Measurements from ENCODE around the gene DDX20.

The DDX20 gene

DNA sequence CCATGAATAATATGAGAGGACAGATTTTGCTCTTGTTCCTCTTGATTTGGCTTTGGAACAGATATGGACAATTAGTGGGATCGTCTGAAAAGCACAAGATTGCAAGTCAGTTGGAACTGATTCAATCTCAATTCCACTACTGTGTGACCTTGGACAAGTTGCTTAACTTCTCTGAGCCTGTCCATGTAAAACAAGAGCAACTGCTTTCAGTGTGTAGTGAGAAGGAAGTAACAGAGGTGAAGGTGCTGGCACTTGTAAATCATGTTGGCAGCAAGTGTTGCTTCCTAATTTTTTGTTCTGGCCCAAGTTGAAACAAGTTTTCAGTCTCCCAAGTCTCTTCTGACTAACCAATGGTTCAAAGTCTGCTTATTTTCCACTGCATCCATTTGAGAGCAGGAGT, 31.8 kb upstream of the DDX20 start:
- CTCF ChIA-PET, result no interaction called here
- no peak for DNase-seq (ENCODE audit: extremely low spot score)
- TF ChIP-seq CTCF (IDR thresholded peaks at IDR 0.05; ENCODE audit: control extremely low read depth, extremely low read depth, low read depth, missing control alignments), result no peak
- POLR2A ChIA-PET, result no interaction called here

GRCh38 chr1:111725192-111725591, 30.5 kb upstream of the DDX20 start:
- no peak for DNase-seq (ENCODE audit: extremely low spot score)
- TF ChIP-seq CTCF (IDR thresholded peaks at IDR 0.05; ENCODE audit: control extremely low read depth, extremely low read depth, low read depth, missing control alignments), result no peak
- ChIA-PET CTCF (interaction anchor here (1.4 to 2.2 kb wide), 3 partner anchors 11 to 24 kb away, joined by 6 to 17 read pairs (median 8); no protein-coding TSS in a partner anchor), POLR2A (interaction anchor here (1.0 kb wide), 1 partner anchor 9 kb away, joined by 3 read pairs; no protein-coding TSS in a partner anchor)

DNA sequence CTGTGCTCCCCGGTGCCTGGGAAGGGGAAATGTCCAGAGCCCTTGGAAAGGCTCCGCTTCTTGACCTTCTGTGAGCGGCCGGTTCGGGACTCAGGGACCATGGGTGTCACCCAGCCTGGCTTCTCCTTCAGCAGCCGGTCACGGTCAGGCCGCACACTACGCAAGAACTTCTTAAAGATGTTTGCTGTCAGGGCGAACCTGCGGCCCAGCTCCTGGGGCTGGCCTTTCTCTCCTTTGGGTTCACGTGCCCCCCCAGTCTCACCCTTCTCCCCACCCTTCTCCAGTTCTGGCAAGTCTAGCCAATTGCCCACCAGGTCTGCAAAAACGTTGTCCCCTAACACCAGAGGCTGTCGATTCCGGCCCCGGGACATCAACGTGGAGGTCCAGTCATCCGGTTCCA, 28.6 kb upstream of the DDX20 start:
- ChIA-PET POLR2A (no interaction called here), CTCF (interaction anchor here (1.0 to 3.3 kb wide), 5 partner anchors 10 to 218 kb away, joined by 3 to 17 read pairs (median 5); no protein-coding TSS in a partner anchor)
- DNase-seq (ENCODE audit: extremely low spot score), result no peak
- TF ChIP-seq CTCF (IDR thresholded peaks at IDR 0.05; ENCODE audit: control extremely low read depth, extremely low read depth, low read depth, missing control alignments), result no peak

GRCh38 chr1:111729271-111729921, 26.3 kb upstream of the DDX20 start:
- TF ChIP-seq CTCF (IDR thresholded peaks at IDR 0.05; ENCODE audit: control extremely low read depth, extremely low read depth, low read depth, missing control alignments), result no peak
- ChIA-PET CTCF (interaction anchor here (0.6 to 2.7 kb wide), 5 partner anchors 13 to 222 kb away, joined by 3 to 16 read pairs (median 6); no protein-coding TSS in a partner anchor), POLR2A (no interaction called here)
- no peak for DNase-seq (ENCODE audit: extremely low spot score)

DNA sequence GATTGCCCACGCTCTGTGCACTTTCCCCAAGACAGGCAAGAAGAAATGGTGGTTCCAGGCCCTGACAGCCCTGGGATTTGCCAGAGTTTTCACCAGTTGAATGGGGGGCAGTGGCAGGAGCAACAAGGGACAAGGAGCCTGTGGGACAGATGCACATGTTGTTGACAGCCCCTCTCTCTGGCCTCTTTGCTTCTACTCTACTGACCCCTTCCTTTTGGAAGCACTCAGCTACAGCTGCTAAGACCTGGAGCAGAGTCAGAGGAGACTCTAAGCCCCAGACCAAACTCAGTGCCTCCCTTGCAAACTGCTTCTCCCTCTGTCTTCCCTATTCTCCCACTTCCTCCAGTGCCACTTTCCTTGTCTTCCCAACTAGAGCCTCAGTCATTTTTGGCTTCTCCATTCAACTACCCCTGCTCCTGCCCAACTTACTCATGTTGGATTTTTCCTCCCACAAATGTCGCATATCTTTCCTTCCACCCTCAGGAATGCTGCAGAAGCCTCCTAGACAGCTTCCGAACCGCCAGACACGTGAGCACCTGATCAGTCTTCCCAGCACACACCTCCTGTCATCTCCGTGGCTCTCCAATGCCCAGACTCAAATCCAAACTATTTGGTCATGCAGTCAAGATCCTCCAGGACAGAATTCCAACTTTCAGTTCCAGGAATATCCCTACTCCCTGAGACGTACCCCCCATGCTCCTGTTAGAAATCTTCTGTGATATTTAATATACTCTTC, 25.6 kb upstream of the DDX20 start:
- ChIA-PET POLR2A (no interaction called here), CTCF (interaction anchor here (2.3 to 2.7 kb wide), 2 partner anchors 16 to 222 kb away, joined by 7 to 16 read pairs; no protein-coding TSS in a partner anchor)
- no peak for TF ChIP-seq CTCF (IDR thresholded peaks at IDR 0.05; ENCODE audit: control extremely low read depth, extremely low read depth, low read depth, missing control alignments)
- no peak for DNase-seq (ENCODE audit: extremely low spot score)

- CTCF ChIA-PET, result interaction anchor here (0.8 to 8.8 kb wide), 4 partner anchors 16 to 223 kb away, joined by 4 to 79 read pairs (median 8); no protein-coding TSS in a partner anchor
- POLR2A ChIA-PET, result no interaction called here
- no peak for TF ChIP-seq CTCF (IDR thresholded peaks at IDR 0.05; ENCODE audit: control extremely low read depth, extremely low read depth, low read depth, missing control alignments)
- no peak for DNase-seq (ENCODE audit: extremely low spot score)
Measured at GRCh38 chr1:111730706-111731105, 25.0 kb upstream of the DDX20 start.
